ENCODE results near the gene MRPS27.

The MRPS27 gene

GRCh38 chr5:72319976-72320752 lies at the start of gene MRPS27, which contains the start of gene PTCD2:
Gene MRPS27 (minus strand): TSS chr5:72320240. CDS start chr5:72320221, 19 bp downstream.
Gene PTCD2 (plus strand): TSS chr5:72320373. CDS start chr5:72320383, 10 bp downstream.
- DNase-seq = peak; percentile 98

DNA sequence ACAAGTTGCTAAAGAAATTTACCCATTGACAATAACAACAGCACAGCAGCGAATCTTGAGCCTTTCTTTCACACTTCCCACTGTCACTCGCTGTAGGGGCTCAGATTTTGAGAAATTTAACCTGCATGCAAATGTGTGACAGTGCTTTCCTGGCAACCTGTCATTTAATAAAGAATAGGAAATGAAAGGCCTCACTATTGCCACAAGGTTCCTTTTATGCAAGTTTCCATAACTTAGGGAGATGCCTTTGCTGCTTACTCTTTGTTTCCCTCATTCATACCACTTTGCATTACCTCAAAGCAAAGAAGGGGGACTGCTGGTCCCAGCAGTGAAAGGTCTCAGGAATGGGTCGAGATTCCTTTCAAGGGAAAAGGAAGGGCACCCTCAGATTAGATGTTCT lies 49.7 kb upstream of the MRPS27 start:
- no peak for DNase-seq

DNA sequence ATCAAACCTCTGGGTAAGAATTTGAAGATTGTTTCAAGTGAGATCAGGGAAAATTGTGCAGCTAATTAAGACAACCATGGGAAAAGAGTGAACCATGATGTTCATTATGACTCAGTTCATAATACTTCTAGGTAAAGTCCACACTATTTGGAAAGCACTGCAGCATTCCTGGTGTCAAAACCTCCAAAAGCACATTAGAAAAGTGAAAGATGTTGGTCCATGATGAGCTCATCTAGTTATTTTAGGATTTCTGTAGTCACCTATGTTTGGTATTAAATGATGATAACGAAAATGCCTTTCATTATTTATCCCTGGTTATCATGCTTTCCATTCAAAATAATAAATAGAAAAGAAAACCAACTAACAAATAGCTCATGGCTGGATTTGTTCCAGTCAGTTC lies 49.3 kb upstream of the MRPS27 start:
- no peak for DNase-seq

- DNase-seq = no peak
These were observed 48.2 kb upstream of the MRPS27 start for GRCh38 chr5:72368271-72368670.

- DNase-seq = peak; percentile 12
These were observed 46.4 kb upstream of the MRPS27 start for GRCh38 chr5:72366324-72366976.

GRCh38 chr5:72364951-72365350 lies 44.9 kb upstream of the MRPS27 start:
- DNase-seq = no peak

GRCh38 chr5:72364171-72364570 lies 44.1 kb upstream of the MRPS27 start:
- no peak for DNase-seq

DNA sequence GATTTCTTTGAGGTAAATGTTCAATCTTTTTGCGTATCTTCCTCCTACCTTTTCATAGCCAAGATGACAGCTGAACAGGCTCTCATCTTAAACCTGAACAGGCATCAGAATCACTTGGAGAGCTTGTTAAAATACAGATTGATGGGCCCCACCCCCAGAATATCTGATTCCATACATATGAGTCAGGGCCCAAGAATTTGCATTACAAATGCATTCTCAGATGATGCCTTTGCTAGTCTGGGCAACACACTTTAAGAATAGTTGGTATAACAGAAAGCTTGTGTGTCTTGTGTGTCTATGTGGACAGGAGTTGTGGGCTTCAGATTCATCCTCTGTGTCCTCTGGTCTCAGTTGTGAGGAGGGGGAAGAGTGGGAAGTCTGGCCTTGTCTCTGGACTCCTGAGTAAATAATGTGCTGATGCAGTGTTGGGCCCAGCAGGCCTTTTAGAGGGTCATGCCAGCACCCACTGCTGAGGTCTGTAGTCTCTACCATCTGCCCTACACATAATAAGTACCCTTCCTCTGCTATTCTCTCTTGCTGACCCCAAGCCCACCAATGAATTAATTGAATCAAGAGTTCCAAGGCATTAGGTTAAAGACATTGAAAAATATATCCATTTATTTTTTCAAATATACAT lies 43.2 kb upstream of the MRPS27 start:
- no peak for DNase-seq

DNA sequence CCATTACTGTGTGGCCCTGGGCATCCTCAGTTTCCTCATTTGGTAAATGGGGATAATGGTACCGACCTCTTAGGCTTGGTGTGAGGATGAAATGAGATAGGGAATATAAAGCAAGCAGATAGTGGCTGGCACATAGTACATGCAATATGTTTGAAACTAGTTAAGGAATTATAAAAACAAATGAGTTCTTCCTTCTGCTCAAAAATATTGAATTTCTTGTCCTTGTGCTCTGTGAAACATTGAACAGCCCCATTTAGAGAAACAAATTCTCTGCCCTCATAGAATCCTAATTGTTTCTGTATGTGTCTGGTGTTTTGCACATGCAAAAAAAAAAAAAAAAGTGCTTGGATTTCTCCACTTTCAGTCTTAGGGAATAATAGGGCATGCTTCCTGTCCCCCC lies 39.8 kb upstream of the MRPS27 start:
- DNase-seq = no peak

DNA sequence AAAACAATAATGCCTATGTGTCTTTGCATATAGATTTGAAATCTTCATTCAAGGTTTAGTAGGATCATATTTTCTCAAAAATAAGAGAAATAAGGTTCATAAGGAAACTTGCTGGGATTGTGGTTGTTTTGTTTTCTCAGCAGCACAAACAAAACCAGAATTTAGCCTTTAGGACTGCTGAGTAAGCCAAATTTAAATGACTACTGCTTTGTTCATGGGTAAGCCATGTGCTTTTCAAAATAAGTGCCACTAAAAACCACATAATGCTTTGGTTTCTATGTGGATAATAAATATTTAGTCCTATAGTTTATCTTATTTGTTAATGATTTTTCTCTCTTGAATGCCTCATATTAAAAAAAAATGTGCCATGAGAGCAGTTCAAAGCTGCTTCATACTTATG lies 38.9 kb upstream of the MRPS27 start:
- DNase-seq = no peak

DNA sequence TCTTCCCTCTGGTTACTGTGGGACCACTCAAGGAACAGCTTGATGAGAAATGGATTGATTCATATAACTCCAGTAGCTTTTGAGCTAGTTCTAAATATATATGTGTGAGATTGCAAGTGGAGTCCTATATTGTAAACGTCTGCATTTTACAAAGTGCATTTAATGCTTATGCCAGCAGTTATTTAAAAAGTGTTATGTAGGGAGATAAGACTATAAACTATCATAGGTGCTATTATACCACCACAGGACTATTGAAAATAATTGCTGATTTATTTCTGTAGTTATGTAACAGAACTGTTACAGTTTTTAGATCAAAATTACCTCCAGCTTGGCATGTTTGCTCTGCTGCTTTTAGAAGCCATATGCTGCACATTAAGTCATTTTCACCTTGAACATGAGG lies 36.3 kb upstream of the MRPS27 start:
- no peak for DNase-seq

DNA sequence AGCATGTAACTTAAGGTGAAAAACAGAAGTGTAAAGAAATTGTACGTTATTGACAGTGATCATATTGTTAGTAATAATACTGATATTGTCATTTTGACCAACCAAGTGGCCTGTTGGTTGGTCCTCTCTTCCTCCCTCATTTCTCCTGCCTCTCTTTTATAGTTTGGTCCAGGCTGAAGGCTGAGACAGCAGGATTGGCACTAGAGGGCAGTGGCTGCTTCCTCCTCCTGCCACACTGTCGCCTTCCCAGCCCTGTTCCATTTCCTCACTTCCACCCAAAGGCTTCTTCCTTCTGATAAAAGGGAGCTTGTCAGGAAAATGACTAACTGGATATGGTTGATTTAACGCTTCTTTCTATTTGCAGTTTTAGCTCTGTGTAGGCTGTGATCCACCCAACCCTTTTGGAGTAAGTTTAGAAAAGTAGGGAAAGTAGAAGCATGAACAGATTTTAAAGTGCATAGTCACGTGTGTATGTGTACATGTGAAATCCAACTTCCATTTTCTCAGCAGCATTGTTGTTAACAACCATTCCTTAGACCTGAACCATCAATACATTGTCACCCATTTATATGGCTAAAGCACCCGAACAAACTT lies 35.8 kb upstream of the MRPS27 start:
- DNase-seq = peak; percentile 1

- DNase-seq = no peak
These were observed 33.0 kb upstream of the MRPS27 start for GRCh38 chr5:72353046-72353445.

DNA sequence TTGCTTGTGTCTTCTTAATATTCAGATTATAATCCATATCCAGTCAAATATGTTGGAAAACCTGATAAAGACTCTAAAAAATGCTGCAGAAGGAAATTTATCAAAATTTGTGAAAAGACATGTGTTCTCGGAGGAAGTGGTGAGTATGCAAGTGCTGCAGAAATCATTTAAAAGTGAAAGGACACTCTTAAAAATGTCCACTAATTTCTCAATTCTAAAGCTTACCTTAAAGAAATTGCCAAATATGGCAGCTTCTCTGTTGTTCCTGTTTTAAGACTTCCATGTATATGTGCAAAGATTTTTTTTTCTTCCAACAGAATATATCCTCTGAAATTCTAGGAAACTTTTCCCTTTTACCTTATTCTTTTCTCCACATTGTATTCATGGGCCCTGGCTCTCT lies 32.6 kb upstream of the MRPS27 start:
- DNase-seq = no peak

- DNase-seq = no peak
These were observed 31.3 kb upstream of the MRPS27 start for GRCh38 chr5:72351376-72351775.

DNA sequence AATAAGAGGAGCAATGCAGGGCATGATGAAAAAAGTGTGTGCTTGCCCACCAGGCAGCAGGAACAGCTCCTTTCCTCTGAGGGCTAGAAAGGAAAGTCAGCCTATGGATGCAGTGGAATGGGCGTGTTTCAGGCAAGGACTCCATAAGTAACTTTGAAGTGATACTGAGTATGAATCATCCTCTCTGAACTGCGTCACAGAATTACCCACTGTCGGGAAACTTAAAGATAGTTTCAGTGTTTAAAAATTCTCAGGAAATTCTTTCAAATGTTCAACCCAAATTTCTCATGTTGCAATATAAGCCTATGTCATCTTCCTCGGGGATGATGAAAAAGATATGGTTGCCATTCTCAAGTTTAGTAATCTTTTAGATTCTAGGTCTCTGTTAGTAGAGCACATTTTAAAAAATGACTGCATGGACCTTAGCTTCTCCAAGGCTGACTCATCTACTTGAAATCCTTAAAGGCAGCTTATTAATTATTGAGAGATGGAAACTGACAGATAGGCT lies 27.8 kb upstream of the MRPS27 start:
- DNase-seq = no peak

DNA sequence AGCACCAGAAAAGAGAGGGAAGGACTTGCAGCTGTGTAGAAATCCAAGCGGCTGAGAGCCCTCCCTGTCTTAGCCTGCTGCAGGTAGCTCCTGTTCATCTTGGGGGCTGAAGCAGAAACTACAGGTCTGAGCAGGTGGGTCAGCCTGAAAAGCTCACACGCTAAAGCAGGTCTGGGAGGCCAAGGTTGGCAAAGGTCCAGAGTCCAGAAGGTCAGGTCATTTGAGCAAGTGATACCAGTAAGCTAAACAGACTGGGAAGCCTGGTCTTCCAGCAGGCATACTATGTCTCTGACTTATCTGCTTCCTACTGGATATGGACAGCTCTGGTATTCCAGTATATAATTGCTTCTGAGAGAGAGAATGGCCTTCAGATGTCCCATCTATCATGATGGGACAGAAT lies 26.4 kb upstream of the MRPS27 start:
- DNase-seq = no peak

GRCh38 chr5:72338689-72339209 lies 18.7 kb upstream of the MRPS27 start:
- DNase-seq = no peak

DNA sequence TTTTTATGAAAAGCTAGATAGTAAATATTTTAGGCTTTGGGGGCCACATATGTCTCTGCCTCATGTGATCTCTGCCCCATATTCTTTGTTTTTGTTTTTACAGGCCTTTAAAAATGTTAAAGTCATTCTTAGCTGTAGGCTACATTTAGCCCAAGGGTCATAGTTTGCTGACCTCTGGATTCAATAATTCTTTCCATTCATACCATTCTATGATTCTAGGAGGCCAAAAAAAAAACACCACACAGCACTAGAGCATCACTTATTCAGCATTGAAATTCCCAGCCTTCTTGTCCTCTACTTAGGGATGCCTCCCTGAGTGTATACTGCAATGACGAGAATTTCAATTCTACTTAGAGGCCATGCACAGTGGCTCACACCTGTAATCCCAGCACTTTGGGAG lies 17.1 kb upstream of the MRPS27 start:
- DNase-seq = no peak

DNA sequence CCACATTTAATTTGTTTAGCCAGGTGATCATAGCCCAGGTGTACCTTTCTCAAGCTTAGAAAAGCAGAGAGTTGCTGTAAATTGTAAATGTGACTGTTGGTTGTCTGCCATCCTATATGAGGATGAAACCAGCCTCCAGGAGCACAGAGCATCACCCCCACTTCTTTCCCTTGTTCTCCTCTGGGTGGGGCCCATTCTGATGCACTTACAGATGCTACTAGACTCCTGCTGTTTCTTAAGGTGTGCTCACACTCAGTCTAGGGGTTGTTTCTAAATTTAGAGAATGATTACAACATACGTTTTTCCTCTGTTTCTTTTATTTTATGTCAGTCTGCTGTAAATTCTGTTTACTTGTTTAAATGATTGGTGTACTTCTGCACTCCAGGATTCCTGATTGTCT lies 10.7 kb upstream of the MRPS27 start:
- no peak for DNase-seq

DNA sequence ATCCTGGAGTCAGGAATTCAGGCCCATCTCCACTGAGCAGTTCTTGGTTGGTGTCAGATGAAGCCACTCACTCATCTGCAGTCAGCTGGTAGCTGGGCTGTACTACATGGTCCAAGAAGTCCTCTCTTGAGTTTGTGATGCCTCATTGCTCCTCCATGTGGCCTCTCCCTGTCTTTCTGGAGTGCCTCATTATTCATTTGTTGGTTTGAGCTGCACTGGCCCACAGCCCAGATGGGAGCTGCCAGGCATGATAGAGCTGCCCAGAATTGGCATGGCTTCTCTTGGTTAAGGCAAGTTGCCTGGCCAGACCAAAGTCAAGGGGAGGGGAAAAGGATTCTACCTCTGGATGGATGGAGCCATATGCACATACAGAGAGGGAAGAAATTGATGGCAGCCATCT lies 8.1 kb upstream of the MRPS27 start:
- DNase-seq = peak; percentile 95

GRCh38 chr5:72326306-72326649 lies 6.2 kb upstream of the MRPS27 start:
- no peak for DNase-seq

GRCh38 chr5:72325566-72326305 lies 5.7 kb upstream of the MRPS27 start:
- no peak for DNase-seq
